SK-N-DZ (cell line): ENCODE measurements around the gene EEFSEC.

ENCODE experiments used
- DNase-seq: peaks from one replicate; pipeline ENCODE4 v3.0.0-alpha.2; 2015; ENCODE audit warnings: low spot score

Gene EEFSEC

GRCh38 chr3:128390867-128391266, 237.6 kb downstream of the EEFSEC start:
- no peak for DNase-seq

GRCh38 chr3:128392021-128392420, 238.7 kb downstream of the EEFSEC start:
- no peak for DNase-seq

- DNase-seq: no peak
These were observed 239.7 kb downstream of the EEFSEC start for GRCh38 chr3:128392818-128393544.

- DNase-seq: no peak
These were observed 240.8 kb downstream of the EEFSEC start for GRCh38 chr3:128394033-128394432.

GRCh38 chr3:128395046-128395445, 241.8 kb downstream of the EEFSEC start:
- no peak for DNase-seq

GRCh38 chr3:128395500-128396162, 242.3 kb downstream of the EEFSEC start:
- DNase-seq: peak; percentile 28

- DNase-seq: peak; percentile 22
These were observed 244.2 kb downstream of the EEFSEC start for GRCh38 chr3:128397484-128397883.

GRCh38 chr3:128398586-128398985, 245.3 kb downstream of the EEFSEC start:
- DNase-seq: no peak

- peak; percentile 59 for DNase-seq
These were observed 246.1 kb downstream of the EEFSEC start for GRCh38 chr3:128399221-128399915.

- DNase-seq: no peak
These were observed 247.4 kb downstream of the EEFSEC start for GRCh38 chr3:128400671-128401070.

- no peak for DNase-seq
These were observed 249.0 kb downstream of the EEFSEC start for GRCh38 chr3:128402319-128402718.

- no peak for DNase-seq
These were observed 249.7 kb downstream of the EEFSEC start for GRCh38 chr3:128402998-128403397.

GRCh38 chr3:128404276-128405068, 251.2 kb downstream of the EEFSEC start:
- DNase-seq: peak; percentile 95

GRCh38 chr3:128405554-128406277, 252.4 kb downstream of the EEFSEC start:
- DNase-seq: no peak

- no peak for DNase-seq
These were observed 254.0 kb downstream of the EEFSEC start for GRCh38 chr3:128407247-128407646.

- DNase-seq: peak; percentile 24
These were observed 254.9 kb downstream of the EEFSEC start for GRCh38 chr3:128408012-128408692.

- DNase-seq: peak; percentile 63
These were observed 255.7 kb downstream of the EEFSEC start for GRCh38 chr3:128408693-128409623.

GRCh38 chr3:128409624-128410581, 256.6 kb downstream of the EEFSEC start:
- DNase-seq: no peak
